HG02840 (cell line): ENCODE measurements around the gene CHURC1.

Experiments used
- ATAC-seq: cut with Tn5 transposase; IDR thresholded peaks from one replicate; pipeline ENCODE4 v1.9.1; 2021; ENCODE audit warnings: mild to moderate bottlenecking, moderate library complexity, moderate number of reproducible peaks; ENCODE audit not compliant: unreplicated experiment, low FRiP score

CHURC1 gene

GRCh38 chr14:64953661-64954060, 39.4 kb downstream of the CHURC1 start:
- no peak for ATAC-seq

GRCh38 chr14:64954491-64955240, 40.4 kb downstream of the CHURC1 start:
- ATAC-seq = no peak

- no peak for ATAC-seq
These were observed 41.0 kb downstream of the CHURC1 start for GRCh38 chr14:64955297-64955696.

- no peak for ATAC-seq
These were observed 42.6 kb downstream of the CHURC1 start for GRCh38 chr14:64956697-64957406.

GRCh38 chr14:64958201-64958600, 43.9 kb downstream of the CHURC1 start:
- no peak for ATAC-seq

GRCh38 chr14:64958743-64959142, 44.5 kb downstream of the CHURC1 start:
- ATAC-seq = no peak

- no peak for ATAC-seq
These were observed 46.6 kb downstream of the CHURC1 start for GRCh38 chr14:64960762-64961276.

- no peak for ATAC-seq
These were observed 49.4 kb downstream of the CHURC1 start for GRCh38 chr14:64963611-64964010.

- ATAC-seq = no peak
These were observed 51.2 kb downstream of the CHURC1 start for GRCh38 chr14:64965356-64966000.

- no peak for ATAC-seq
These were observed 52.7 kb downstream of the CHURC1 start for GRCh38 chr14:64966976-64967375.

GRCh38 chr14:64968167-64968566, 53.9 kb downstream of the CHURC1 start:
- ATAC-seq = no peak

GRCh38 chr14:64968651-64969050, 54.4 kb downstream of the CHURC1 start:
- ATAC-seq = no peak

- ATAC-seq = no peak
These were observed 55.8 kb downstream of the CHURC1 start for GRCh38 chr14:64970041-64970440.

GRCh38 chr14:64970776-64971477, 56.7 kb downstream of the CHURC1 start:
- no peak for ATAC-seq

GRCh38 chr14:64971491-64971942, 57.3 kb downstream of the CHURC1 start:
- ATAC-seq = no peak

- no peak for ATAC-seq
These were observed 57.9 kb downstream of the CHURC1 start, which contains the start of gene RAB15 for GRCh38 chr14:64971943-64972791. RAB15 (minus strand) TSS chr14:64972336; CDS start chr14:64972076, 260 bp downstream.

- no peak for ATAC-seq
These were observed 58.8 kb downstream of the CHURC1 start for GRCh38 chr14:64973026-64973442.

GRCh38 chr14:64973826-64974225, 59.6 kb downstream of the CHURC1 start:
- no peak for ATAC-seq

- ATAC-seq = no peak
These were observed 60.3 kb downstream of the CHURC1 start for GRCh38 chr14:64974563-64974962.
